MG63 (cell line): Measurements from ENCODE around the gene CYP2W1. TPM values are rescaled to one million over a fixed set of nuclear protein-coding genes. Genes with fewer than 3 reads are reported as not detected.
"Not testable (repeated sequence)": the region's sequence is repeated elsewhere in the genome, so short reads cannot be mapped to it uniquely, and the experiment has no call there.

Experiments
- DNase-seq: peaks from one replicate; pipeline ENCODE4 v3.0.0-alpha.2; 2020
- H3K27me3 ChIP-seq: fragments of 250-450 bp; sonication (Bioruptor Pico); 2 replicates; pipeline ENCODE4 v1.5.1; 2020; ENCODE audit warnings: mild to moderate bottlenecking, moderate library complexity
- H3K36me3 ChIP-seq: fragments of 250-450 bp; sonication (Bioruptor Pico); 2 replicates; pipeline ENCODE4 v1.5.1; 2020; ENCODE audit warnings: mild to moderate bottlenecking, moderate library complexity
- H3K4me3 ChIP-seq: fragments of 250-450 bp; sonication (Bioruptor Pico); 2 replicates; pipeline ENCODE4 v1.5.1; 2020; ENCODE audit warnings: mild to moderate bottlenecking, moderate library complexity
- H3K9me3 ChIP-seq: fragments of 250-450 bp; sonication (Bioruptor Pico); 2 replicates; pipeline ENCODE4 v1.5.1; 2020; ENCODE audit warnings: mild to moderate bottlenecking, moderate library complexity
- total RNA-seq: library from RNA; depleted of rRNA; stranded (reverse); fragments of >200 nt; shearing (Covaris generic); gene quantifications from 2 replicates; pipeline ENCODE4 v1.2.3, GENCODE V29; 2014; ENCODE audit warnings: low replicate concordance

CYP2W1 gene
- total RNA-seq, 1 experiment from 2014 or later = not detected

GRCh38 chr7:1025743-1026581, 43.0 kb downstream of the CYP2W1 start:
- no peak for DNase-seq
- no peak overlapping the region for H3K4me3 ChIP-seq
- no peaks in the 10 kb centered on the region for H3K27me3 ChIP-seq
- peaks cover 7% of the 10 kb centered on the region for H3K36me3 ChIP-seq
- no peaks in the 10 kb centered on the region for H3K9me3 ChIP-seq

GRCh38 chr7:1026721-1027161, 43.8 kb downstream of the CYP2W1 start:
- Histone ChIP-seq H3K27me3 (no peaks in the 10 kb centered on the region), H3K9me3 (no peaks in the 10 kb centered on the region), H3K36me3 (peaks cover 6% of the 10 kb centered on the region), H3K4me3 (no peak overlapping the region)
- DNase-seq = no peak

- Histone ChIP-seq H3K9me3 (no peaks in the 10 kb centered on the region), H3K27me3 (no peaks in the 10 kb centered on the region)
Observed at GRCh38 chr7:1027242-1028043, 44.5 kb downstream of the CYP2W1 start.

GRCh38 chr7:1028044-1028770, 45.2 kb downstream of the CYP2W1 start:
- H3K36me3 ChIP-seq = peaks cover 5% of the 10 kb centered on the region
- H3K27me3 ChIP-seq = no peaks in the 10 kb centered on the region
- DNase-seq = peak; percentile 87
- no peaks in the 10 kb centered on the region for H3K9me3 ChIP-seq
- H3K4me3 ChIP-seq = peak overlapping the region; percentile 43

More at GRCh38 chr7:1027242-1028043, 44.5 kb downstream of the CYP2W1 start:
- Histone ChIP-seq H3K4me3 (peak overlapping the region; percentile 43), H3K36me3 (peaks cover 5% of the 10 kb centered on the region)
- DNase-seq = no peak

- Histone ChIP-seq H3K36me3 (peaks cover 5% of the 10 kb centered on the region), H3K4me3 (peak overlapping the region; percentile 43; the same call in 1 of the 2 replicates), H3K27me3 (no peaks in the 10 kb centered on the region), H3K9me3 (no peaks in the 10 kb centered on the region)
- peak; percentile 92 for DNase-seq
Observed at GRCh38 chr7:1028775-1029636, 46.0 kb downstream of the CYP2W1 start.

GRCh38 chr7:1029637-1030443, 46.9 kb downstream of the CYP2W1 start:
- Histone ChIP-seq H3K4me3 (no peak overlapping the region), H3K9me3 (no peaks in the 10 kb centered on the region), H3K36me3 (peaks cover 5% of the 10 kb centered on the region), H3K27me3 (no peaks in the 10 kb centered on the region)
- DNase-seq = no peak

GRCh38 chr7:1030444-1031070, 47.6 kb downstream of the CYP2W1 start:
- peaks cover 5% of the 10 kb centered on the region; the same call in 1 of the 2 replicates for H3K36me3 ChIP-seq
- H3K9me3 ChIP-seq = no peaks in the 10 kb centered on the region
- DNase-seq = no peak
- no peak overlapping the region for H3K4me3 ChIP-seq
- no peaks in the 10 kb centered on the region for H3K27me3 ChIP-seq

- no peaks in the 10 kb centered on the region for H3K9me3 ChIP-seq
Observed at GRCh38 chr7:1031716-1032455, 48.9 kb downstream of the CYP2W1 start.

GRCh38 chr7:1032536-1033181, 49.7 kb downstream of the CYP2W1 start:
- Histone ChIP-seq H3K4me3 (no peak overlapping the region), H3K36me3 (no peaks in the 10 kb centered on the region), H3K27me3 (no peaks in the 10 kb centered on the region), H3K9me3 (no peaks in the 10 kb centered on the region)
- DNase-seq = no peak

More at GRCh38 chr7:1031716-1032455, 48.9 kb downstream of the CYP2W1 start:
- H3K36me3 ChIP-seq = no peaks in the 10 kb centered on the region
- H3K4me3 ChIP-seq = no peak overlapping the region
- DNase-seq = no peak
- H3K27me3 ChIP-seq = no peaks in the 10 kb centered on the region

- H3K27me3 ChIP-seq = no peaks in the 10 kb centered on the region
- H3K4me3 ChIP-seq = no peak overlapping the region
- no peaks in the 10 kb centered on the region for H3K9me3 ChIP-seq
- H3K36me3 ChIP-seq = no peaks in the 10 kb centered on the region
- DNase-seq = no peak
Observed at GRCh38 chr7:1033546-1034145, 50.7 kb downstream of the CYP2W1 start.

GRCh38 chr7:1034769-1035168, 51.8 kb downstream of the CYP2W1 start:
- not testable (repeated sequence) for DNase-seq, H3K9me3 ChIP-seq, H3K36me3 ChIP-seq, H3K4me3 ChIP-seq, H3K27me3 ChIP-seq

- H3K36me3 ChIP-seq, H3K4me3 ChIP-seq, DNase-seq, H3K9me3 ChIP-seq, H3K27me3 ChIP-seq: not testable (repeated sequence)
Observed at GRCh38 chr7:1036164-1036928, 53.4 kb downstream of the CYP2W1 start.
